Coronary artery (tissue), 2 donors: ENCODE results near the gene PRMT3.
"Not testable (repeated sequence)": the region's sequence is repeated elsewhere in the genome, so short reads cannot be mapped to it uniquely, and the experiment has no call there.

Experiments used
- DNase-seq: peaks from one replicate; pipeline ENCODE4 v3.0.0-alpha.2; 2017; ENCODE audit warnings: low spot score
- H3K27ac ChIP-seq, 2 donors: fragments of 200-600 bp; sonication (generic); one replicate each; pipeline ENCODE4 v1.5.1; 2016 to 2019
- H3K4me3 ChIP-seq: fragments of 200-600 bp; sonication (generic); 2 replicates; pipeline ENCODE4 v1.5.1; 2016; ENCODE audit warnings: mild to moderate bottlenecking, moderate library complexity
- TF ChIP-seq, protein P1 (sequence below): fragments of 200-600 bp; sonication (generic); IDR thresholded peaks from one replicate; pipeline ENCODE4 v1.5.1; 2019; ENCODE audit warnings: antibody characterized with exemption

Gene PRMT3

DNA sequence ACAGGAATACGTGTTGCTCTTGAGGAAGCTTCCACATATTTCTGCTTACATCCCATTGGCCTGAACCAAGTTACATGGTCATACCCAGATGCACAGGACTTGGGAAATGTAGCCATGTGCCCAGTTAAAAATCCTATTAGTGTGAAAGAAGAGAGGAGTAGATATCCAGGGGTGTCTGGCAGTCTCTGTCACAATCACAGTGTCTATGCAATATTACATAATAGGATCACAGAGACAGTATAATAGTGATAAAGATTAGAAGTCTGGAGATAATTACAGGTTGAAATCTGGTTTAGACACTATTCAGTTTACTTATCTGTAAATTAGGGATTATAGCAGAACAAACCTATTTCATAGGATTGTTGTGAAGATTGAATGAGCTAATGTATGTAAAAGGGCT, 149.3 kb downstream of the PRMT3 start:
- no peak for DNase-seq
- TF ChIP-seq, protein P1, sequence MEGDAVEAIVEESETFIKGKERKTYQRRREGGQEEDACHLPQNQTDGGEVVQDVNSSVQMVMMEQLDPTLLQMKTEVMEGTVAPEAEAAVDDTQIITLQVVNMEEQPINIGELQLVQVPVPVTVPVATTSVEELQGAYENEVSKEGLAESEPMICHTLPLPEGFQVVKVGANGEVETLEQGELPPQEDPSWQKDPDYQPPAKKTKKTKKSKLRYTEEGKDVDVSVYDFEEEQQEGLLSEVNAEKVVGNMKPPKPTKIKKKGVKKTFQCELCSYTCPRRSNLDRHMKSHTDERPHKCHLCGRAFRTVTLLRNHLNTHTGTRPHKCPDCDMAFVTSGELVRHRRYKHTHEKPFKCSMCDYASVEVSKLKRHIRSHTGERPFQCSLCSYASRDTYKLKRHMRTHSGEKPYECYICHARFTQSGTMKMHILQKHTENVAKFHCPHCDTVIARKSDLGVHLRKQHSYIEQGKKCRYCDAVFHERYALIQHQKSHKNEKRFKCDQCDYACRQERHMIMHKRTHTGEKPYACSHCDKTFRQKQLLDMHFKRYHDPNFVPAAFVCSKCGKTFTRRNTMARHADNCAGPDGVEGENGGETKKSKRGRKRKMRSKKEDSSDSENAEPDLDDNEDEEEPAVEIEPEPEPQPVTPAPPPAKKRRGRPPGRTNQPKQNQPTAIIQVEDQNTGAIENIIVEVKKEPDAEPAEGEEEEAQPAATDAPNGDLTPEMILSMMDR = no peak
- no peak overlapping the region for H3K4me3 ChIP-seq

DNA sequence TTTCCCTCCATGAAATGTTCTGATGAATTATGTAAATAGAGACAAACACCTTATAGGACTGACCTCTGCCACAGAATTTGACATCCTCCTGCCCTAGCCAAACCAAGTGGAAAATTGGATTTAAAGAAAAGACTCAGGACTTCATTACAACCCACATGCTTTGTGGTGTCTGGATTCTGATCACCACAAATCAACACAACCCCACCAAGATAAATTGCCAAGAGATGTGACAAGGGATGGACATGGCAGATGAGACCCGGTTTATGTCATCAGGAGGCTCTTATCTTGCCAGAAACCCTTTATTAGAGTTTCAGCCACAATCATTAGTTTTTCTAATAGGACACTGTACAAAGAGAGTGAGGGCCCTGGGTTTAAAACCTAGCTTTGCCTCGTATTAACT, 154.0 kb downstream of the PRMT3 start:
- TF ChIP-seq, protein P1 = no peak
- H3K4me3 ChIP-seq = no peak overlapping the region
- no peak for DNase-seq
- H3K27ac ChIP-seq = no peak overlapping the region

More for the DNA sequence above, 149.3 kb downstream of the PRMT3 start:
- H3K27ac ChIP-seq = no peak overlapping the region

DNA sequence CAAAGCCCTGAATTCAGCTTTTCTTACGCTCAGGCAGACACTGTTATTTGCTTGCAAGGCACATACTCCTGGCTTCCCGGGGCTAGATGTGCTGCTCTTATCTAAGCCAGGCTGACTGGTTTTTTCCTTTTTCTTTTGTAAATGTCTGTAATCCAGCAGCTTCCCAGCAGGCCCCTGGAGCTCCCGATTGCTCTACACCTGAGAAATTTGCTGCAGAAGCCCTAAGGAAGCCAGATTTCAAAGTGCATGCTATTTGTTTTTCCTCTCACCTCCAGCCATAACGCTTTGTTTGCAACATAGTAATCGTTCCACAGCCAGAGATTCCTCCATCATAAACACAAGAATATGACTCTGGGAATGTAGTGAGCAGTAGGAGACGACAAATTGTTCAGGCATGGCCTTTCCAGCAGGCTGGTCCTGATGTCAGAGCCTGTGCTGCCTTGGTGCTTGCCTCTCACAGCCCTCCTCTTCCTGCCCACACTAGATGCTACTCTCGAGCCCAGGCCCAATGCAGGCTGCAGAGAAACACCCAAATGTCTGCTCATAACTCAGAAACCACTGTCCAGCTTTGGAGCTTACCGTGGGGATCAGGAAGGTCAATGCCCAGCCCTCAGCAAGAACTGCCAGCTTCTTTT, 157.2 kb downstream of the PRMT3 start:
- DNase-seq = no peak
- Histone ChIP-seq H3K4me3 (no peak overlapping the region), H3K27ac (no peak overlapping the region)
- TF ChIP-seq, protein P1 = no peak

DNA sequence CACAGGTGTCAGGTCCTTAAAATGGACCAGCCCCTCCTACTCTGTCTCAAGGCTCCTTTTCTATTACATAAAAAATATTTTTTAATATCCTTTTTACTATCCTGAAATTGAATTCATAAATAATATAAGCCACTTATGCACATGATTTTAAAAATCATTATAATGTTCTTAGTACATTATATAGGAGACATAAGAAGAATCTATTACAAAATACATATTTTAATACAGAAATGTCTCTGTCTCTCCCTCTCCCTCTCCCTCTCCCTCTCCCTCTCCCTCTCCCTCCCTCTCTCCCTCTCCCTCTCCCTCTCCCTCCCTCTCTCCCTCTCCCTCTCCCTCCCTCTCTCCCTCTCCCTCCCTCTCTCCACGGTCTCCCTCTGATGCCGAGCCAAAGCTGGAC, 159.9 kb downstream of the PRMT3 start:
- Histone ChIP-seq H3K27ac (no peak overlapping the region), H3K4me3 (no peak overlapping the region)
- no peak for DNase-seq
- TF ChIP-seq, protein P1 = no peak

DNA sequence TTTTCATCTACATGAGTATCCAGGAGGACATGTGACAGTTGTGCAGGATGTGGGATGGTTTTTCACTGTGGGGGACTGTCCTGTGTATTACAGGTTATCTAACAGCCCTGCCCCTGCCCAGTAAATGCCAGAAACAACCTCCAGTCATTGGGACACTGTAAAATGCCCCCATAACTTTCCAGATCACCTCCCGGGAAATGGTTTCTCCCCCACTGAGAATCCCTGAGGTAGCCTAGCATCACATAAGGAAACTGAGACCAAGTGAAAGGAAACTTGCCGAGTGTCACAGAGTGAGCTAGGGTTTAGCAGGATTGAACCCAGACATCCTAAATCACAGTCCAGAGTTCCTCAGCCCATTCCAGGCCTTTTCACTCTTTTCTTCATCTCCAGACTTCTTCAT, 163.6 kb downstream of the PRMT3 start:
- no peak overlapping the region for H3K27ac ChIP-seq
- TF ChIP-seq, protein P1 = no peak
- DNase-seq = no peak
- H3K4me3 ChIP-seq = no peak overlapping the region

DNA sequence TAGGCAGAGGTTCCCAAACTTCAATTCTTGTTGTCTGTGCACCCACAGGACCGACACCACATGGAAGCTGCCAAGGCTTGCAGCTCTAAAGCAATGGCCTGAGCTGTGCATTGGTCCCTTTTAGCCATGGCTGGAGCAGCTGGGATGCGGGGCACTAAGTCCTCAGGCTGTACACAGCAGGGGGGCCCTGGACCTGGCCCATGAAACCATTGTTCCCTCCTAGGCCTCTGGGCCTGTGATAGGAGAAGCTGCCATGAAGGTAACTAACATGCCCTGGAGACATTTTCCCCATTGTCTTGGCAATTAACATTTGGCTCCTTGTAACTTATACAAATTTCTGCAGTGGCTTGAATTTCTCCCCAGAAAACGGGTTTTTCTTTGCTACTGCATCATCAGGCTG, 168.3 kb downstream of the PRMT3 start:
- H3K27ac ChIP-seq = no peak overlapping the region
- no peak for DNase-seq
- TF ChIP-seq, protein P1 = no peak
- H3K4me3 ChIP-seq = no peak overlapping the region

DNA sequence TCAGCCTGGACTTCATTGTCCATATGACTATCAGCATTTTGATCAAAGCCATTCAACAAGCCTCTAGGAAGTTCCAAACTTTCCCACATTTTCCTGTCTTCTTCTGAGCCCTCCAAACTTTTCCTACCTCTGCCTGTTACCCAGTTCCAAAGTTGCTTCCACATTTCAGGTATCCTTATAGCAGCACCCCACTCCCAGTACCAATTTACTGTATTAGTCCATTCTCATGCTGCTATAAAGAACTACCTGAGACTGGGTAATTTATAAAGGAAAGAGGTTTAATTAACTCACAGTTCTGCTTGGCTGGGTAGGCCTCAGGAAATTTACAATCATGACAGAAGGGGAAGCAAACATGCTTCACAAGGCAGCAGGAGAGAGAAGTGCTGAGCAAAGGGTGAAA, 168.9 kb downstream of the PRMT3 start:
- not testable (repeated sequence) for H3K27ac ChIP-seq, H3K4me3 ChIP-seq, DNase-seq
